Measurements from ENCODE around the gene S1PR1.
A peak's percentile ranks its signal among the peaks of the same experiment; 100 is the strongest.
"Not testable (repeated sequence)": the region's sequence is repeated elsewhere in the genome, so short reads cannot be mapped to it uniquely, and the experiment has no call there.

Gene S1PR1

DNA sequence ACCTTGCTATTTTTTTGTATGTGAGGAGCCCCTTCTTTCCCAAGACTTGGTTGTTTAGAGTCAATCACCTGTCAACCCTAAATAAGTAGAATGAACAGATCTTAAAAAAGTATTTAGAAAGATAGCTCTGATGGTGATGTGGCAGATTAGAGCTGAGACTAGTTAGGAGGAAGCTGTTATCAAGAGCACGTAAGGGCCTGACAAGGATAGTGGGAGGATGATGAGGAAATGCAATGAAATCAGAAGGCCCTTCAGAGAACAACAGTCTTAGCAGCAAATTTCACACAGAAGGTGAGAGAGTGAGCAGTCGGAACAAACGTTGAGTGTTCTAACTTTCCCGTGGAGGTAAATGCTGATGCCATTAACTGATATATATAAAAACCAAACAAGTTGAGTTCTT is 15.9 kb upstream of the S1PR1 start:
- no peak for DNase-seq

DNA sequence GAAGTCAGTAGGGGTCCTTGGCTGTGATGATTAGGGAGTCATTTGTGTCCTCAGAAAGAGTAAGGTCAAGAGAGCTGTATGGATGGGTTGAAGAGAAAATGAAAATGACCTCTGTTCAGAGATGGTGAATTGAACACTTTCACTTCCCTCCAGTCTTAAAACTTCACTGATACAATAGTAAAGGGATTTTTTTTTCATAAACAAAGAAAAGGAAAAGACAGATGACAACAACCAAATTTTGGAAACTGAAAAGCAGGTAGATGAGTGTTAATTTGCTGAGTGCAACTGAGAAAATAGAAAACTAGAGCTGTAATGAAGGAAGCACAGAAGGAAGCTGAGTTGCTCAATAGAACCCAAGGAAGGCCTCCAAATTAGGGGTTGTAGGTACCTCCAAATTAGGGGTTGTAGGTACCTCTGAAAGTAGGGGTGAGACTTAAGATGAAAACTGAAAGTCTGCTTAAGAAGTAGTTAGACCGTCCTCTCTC is 14.8 kb upstream of the S1PR1 start:
- DNase-seq, result no peak

DNA sequence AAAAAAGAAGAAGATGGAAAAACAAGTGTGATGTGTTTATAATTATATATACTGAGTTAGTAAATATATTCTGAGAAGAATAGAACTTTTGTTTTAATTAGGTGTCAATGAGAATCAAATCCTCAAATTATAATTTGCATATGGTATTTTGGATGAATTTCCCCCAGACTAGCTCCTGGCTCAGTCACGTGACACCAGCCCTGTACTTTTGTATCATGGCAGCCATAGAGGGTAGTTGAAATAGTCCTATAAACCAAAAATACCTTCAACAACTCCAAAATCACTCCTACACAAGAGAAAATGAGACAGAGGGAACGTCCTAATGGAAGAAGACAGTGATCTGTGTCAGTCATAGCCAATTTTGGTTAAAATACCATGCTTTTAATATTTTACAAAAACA is 9.0 kb upstream of the S1PR1 start:
- no peak for DNase-seq

- DNase-seq, result no peak
Observed at GRCh38 chr1:101228424-101229134, 8.2 kb upstream of the S1PR1 start.

- DNase-seq, result not testable (repeated sequence)
Observed at GRCh38 chr1:101232182-101232581, 4.6 kb upstream of the S1PR1 start.

DNA sequence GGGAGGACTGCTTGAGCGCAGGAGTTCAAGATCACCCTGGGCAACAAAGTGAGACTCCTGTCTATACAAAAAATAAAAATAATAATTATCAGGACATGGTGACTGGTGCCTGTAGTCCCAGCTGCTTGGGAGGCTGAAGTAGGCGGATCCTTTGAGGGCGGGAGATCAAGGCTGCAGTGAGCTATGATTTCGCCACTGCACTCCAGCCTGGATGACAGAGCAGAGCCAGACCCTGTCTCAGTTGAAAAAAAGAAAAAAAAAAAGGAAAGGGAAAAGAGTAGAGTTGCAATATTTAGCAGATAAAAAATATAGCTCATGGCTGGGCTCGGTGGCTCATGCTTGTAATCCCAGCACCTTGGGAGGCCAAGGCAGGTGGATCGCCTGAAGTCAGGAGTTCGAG is 3.3 kb upstream of the S1PR1 start:
- no peak for DNase-seq

DNA sequence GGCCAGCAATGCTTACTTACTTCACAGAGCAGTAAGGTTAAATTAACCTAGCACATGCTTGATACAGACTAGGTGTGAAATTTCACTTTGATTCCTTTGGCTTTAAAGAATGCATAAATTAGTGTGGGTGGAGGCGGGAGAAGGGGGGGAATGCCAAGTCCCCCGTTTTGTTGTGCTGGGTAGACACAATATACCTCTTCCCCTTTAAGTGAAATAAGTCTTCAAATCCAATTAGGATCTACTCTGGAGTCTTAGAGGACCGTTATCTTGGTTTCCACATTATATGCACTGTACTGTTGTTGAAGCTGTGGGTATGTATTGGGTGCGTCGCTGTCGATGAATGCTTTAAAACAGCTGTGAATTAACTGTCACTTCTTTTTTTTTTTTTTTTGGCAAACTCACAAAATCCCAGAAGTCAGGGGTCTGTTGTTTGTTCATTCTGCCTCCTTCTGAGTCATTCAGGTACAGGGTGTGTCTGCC is 1.6 kb upstream of the S1PR1 start:
- peak; percentile 40 for DNase-seq

DNA sequence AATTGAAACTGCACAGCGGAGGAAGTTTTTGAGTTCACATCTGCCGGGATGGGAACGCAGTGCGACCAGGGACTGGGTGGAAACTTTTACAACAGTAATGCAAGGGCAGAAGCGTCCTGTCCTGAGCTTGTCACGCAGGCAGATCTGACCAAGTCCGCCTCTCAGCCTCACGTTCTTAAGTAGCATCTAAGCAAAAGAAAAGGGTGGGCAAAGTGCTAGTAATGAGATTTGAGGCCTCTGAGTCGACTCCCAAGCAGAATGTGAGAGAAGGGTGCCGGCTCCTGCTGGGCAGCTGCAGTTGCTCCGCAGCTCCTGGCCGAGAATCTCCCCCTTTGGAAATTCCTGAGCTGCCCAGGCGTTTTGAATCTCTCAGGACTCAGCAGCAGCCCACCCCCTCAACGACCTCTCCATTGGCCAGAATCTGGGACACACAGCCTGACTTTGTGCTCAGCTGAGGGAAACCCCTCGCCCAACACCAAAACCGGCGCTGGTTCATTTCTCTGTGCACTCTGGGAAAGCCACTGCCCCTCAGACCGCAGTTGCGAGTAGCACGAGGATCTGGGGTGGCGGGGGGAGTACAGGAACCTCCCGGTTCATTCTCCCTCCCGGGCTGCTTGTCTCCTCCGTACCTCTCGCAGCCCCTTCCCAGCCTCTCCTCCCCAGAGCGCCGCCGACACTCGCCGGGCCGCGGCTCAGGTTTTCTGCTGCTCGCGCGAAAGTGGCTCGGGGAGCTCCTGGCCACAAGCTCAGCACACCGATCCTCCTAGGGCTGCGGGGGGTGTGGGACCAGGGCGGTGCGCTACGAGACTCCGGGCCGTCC is 913 bp upstream of the S1PR1 start:
- DNase-seq, result peak; percentile 61

- DNase-seq, result peak; percentile 34
Observed at GRCh38 chr1:101237229-101237837, 514 bp downstream of the S1PR1 start.

DNA sequence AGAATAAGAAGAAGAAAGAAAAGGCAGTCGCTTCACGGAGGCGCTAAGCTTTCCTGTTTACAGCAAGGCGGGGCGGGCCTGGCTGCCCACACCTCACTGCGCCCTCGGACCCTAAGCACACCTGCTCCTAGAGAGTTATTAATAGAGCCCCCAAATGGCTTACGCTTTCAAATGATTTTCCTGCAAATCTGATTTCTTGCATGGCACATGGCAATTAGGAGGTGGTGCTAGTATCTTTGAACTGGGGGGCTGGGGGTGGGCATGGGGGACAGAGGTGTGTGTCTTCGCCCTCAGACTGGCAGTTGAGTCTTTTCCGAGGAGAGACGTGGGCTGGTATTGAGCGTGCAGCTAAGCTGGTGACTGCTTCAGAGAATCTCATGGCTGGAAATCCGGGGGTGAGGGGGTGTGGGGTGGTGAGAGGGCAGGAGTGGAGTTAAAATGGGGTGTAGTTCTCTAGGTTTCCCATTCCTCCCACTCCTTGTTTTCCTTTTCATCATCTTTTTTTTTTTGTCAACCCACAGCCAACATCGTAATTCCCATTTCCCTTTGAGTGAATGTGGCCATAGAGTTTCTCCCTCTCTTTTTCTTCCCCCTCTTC is 1.3 kb downstream of the S1PR1 start:
- peak; percentile 51 for DNase-seq

GRCh38 chr1:101238681-101239094 is 1.9 kb downstream of the S1PR1 start:
- DNase-seq, result peak; percentile 87

- peak; percentile 71 for DNase-seq
Observed at GRCh38 chr1:101239095-101240040, 2.5 kb downstream of the S1PR1 start.

DNA sequence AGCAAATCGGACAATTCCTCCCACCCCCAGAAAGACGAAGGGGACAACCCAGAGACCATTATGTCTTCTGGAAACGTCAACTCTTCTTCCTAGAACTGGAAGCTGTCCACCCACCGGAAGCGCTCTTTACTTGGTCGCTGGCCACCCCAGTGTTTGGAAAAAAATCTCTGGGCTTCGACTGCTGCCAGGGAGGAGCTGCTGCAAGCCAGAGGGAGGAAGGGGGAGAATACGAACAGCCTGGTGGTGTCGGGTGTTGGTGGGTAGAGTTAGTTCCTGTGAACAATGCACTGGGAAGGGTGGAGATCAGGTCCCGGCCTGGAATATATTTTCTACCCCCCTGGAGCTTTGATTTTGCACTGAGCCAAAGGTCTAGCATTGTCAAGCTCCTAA is 3.2 kb downstream of the S1PR1 start:
- no peak for DNase-seq

- DNase-seq, result peak; percentile 19
Observed at GRCh38 chr1:101241485-101242225, 4.8 kb downstream of the S1PR1 start.

- DNase-seq, result no peak
Observed at GRCh38 chr1:101242324-101243050, 5.7 kb downstream of the S1PR1 start.

DNA sequence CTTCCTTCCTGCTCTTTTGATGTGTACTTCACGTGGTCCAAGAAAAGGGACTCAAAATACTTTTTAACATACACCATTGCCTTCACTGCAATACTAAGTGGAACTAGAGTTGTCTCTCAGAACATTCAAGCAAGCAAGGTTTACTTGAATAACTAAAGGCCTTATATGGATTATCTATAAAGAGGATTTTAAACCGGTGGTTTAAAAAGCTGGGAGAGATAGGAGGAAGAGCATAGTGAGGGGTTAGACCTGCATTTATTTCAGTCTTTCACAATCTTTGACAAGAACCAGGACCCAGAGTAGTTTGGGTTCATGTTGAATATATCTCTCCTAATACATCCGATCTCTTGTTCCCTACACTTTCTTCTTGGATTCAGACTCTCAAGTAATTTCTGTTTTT is 6.9 kb downstream of the S1PR1 start:
- no peak for DNase-seq

DNA sequence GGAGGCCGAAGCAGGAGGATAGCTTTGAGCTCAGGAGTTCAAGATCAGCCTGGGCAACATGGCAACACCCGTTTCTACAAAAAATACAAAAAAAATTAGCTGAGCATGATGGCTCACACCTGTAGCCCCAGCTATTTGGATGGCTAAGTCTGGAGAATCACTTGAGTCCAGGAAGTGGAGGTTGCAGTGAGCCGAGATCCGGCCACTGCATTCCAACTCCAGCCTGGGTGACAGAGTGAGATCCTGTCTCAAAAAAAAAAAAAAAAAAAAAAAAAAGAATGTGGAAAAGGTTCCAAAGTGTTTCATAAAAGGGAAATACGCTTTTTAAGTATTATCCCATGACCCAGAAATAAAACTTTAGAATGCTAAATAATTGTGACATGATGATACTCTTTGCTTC is 8.0 kb downstream of the S1PR1 start:
- no peak for DNase-seq

DNA sequence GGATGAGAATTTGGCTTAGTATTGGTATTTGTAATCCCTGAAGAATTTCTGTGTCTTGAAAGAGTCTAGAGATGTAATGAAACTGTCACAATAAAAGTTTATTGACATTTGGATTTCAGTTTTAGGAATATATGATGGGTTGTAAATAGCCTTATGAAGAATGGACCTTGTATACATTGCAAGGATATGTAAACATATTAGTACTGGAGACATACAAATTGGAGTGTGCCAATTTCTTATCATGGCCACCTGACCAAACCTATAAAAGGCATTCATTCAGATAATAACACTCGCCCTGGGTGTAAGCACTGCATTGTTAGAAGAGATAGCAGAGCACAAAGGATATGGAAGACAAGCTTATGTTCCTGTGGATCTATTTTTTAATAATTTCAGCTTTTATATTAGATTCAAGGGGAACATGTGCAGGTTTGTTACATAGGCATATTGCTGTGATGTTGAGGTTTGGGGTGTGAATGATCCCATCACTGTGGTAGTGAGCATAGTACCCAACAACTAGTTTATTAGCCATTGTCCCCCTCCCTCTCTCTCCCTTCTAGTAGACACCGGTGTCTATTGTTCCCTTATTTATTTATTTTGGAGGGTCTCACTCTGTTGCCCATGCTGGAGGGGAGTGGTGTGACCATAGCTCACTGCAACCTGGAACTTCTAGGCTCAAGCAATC is 8.6 kb downstream of the S1PR1 start:
- DNase-seq, result no peak

DNA sequence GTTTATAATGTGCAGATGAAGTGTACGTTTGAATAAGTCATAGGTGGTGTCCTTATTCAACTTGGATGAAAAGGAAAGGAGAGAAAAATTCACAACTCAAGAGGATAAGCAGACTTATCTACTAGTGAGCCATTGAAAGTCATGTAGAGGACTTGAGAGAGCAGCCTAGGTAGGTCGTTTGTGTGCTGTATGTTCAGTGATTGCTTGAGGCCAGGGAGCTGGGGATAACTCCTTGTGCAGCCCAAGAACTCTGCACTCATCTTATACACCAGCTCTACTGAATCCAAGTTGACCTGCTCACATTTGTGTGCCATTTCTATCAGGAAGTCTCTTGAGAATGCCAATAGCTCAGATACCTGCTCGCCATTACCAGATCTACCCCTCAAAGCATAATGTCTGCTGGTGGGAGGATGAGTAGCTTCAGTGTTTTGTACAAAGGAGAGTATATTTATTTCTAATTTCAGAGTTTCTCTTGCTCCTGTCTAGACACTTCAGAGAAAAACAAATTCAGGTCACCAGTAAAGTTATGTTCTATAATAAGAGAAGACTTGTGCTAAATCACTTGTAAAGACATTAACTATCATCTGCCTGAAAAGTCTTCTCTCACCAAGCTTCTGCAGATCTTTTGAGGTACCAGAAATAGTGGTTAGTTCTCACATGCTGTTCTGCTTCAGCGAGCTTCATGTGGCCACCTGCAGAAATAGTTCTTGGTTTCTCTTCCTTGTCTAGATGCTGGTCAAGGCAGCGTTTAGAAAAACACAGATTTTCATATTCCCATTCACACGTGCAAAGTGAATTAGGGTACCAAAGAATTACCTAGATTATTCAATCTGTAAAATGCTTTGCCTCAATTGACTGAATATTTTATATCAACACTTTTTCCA is 10.8 kb downstream of the S1PR1 start:
- no peak for DNase-seq

All from CD4-positive, alpha-beta T cell treated with Interleukin-10 for 1 hour (primary cell).